Endothelial cell of umbilical vein (primary cell): ENCODE results near the gene CACNA1B. TPM values are rescaled to one million over a fixed set of nuclear protein-coding genes. Genes with fewer than 3 reads are reported as not detected.

Source experiments
- BruUV-seq: library from RNA; stranded (reverse); fragments of 400-500 nt; replicated peaks from 2 replicates; lab custom pipeline; 2021; lab: Mats Ljungman, UMichigan
- CTCF ChIA-PET: fragments of 300-600, 350-600 bp; sonication (Branson Sonifier 250); formaldehyde crosslinking; loops from one replicate; lab custom pipeline; 2021; ENCODE audit warnings: antibody characterized with exemption, inconsistent platforms; lab: Charles Lee
- POLR2A ChIA-PET: fragments of 300-600, 350-600 bp; sonication (Branson Sonifier 250); formaldehyde crosslinking; loops from one replicate; lab custom pipeline; 2021; ENCODE audit warnings: antibody characterized with exemption, inconsistent platforms; lab: Charles Lee
- DNase-seq: peaks from one replicate; pipeline ENCODE4 v3.0.0-alpha.2; 2011; ENCODE audit warnings: low read depth, low spot score
- FAIRE-seq: peaks from 2 replicates; lab custom pipeline; 2011; peaks lifted over from hg19 to GRCh38; lab: Jason Lieb, UNC
- H2AFZ ChIP-seq: 2 replicates; pipeline ENCODE4 v1.6.0; 2012; ENCODE audit warnings: low read depth, low read length, control low read depth, inconsistent platforms
- H3K27ac ChIP-seq: 2 replicates; pipeline ENCODE4 v1.5.1; 2011; ENCODE audit warnings: low read depth, mild to moderate bottlenecking, control low read depth, low read length, moderate library complexity; ENCODE audit not compliant: insufficient read depth
- H3K27me3 ChIP-seq, 2 experiments: 2 replicates each; pipeline versions ENCODE4 v1.6.0 to v1.6.1; 2011; ENCODE audit warnings: low read length in 2 of 2, mixed read lengths in 1 of 2; ENCODE audit not compliant: control insufficient read depth in 2 of 2, insufficient read depth in 2 of 2
- H3K36me3 ChIP-seq, 2 experiments: 2 replicates in 1 of 2; 3 replicates in 1 of 2; pipeline ENCODE4 v1.5.1; 2011; ENCODE audit warnings: low read length in 2 of 2, mild to moderate bottlenecking in 1 of 2, moderate library complexity in 1 of 2; ENCODE audit not compliant: control insufficient read depth in 2 of 2, insufficient read depth in 2 of 2; ENCODE audit errors: extremely low read depth in 1 of 2
- H3K4me1 ChIP-seq: 3 replicates; pipeline ENCODE4 v1.5.1; 2011; ENCODE audit warnings: mild to moderate bottlenecking, low read length; ENCODE audit not compliant: control insufficient read depth, insufficient read depth; ENCODE audit errors: extremely low read depth
- H3K4me2 ChIP-seq: 2 replicates; pipeline ENCODE4 v1.6.1; 2011; ENCODE audit warnings: low read length, control low read depth, mixed read lengths; ENCODE audit not compliant: insufficient read depth
- H3K4me3 ChIP-seq, 3 experiments: fragments of 200-600 bp in 1 of 3; sonication (generic), shearing (Covaris generic) in 1 of 3; replicated peaks in 1 of 3; 2 replicates each; pipeline ENCODE4 v1.5.1; 2011 to 2016; ENCODE audit warnings: control low read depth in 3 of 3, low read length in 3 of 3, mild to moderate bottlenecking in 2 of 3, inconsistent platforms in 1 of 3, low read depth in 1 of 3, moderate library complexity in 1 of 3; ENCODE audit not compliant: insufficient read depth in 1 of 3
- H3K79me2 ChIP-seq: 2 replicates; pipeline ENCODE4 v1.6.0; 2012; ENCODE audit warnings: low read length, inconsistent platforms; ENCODE audit not compliant: control insufficient read depth, insufficient read depth
- H3K9ac ChIP-seq: replicated peaks from 2 replicates; pipeline ENCODE3; 2011; ENCODE audit warnings: low read length, control low read depth; ENCODE audit not compliant: insufficient read depth; ENCODE audit errors: extremely low read depth
- H3K9me1 ChIP-seq: replicated peaks from 3 replicates; pipeline ENCODE4 v1.6.0; 2011; ENCODE audit warnings: mild to moderate bottlenecking, low read length; ENCODE audit not compliant: control insufficient read depth, insufficient read depth; ENCODE audit errors: extremely low read depth
- H3K9me3 ChIP-seq: replicated peaks from 2 replicates; pipeline ENCODE4 v1.5.1; 2012; ENCODE audit warnings: low read length, inconsistent platforms; ENCODE audit not compliant: control insufficient read depth, insufficient read depth
- H4K20me1 ChIP-seq: replicated peaks from 2 replicates; pipeline ENCODE3; 2011; ENCODE audit warnings: mild to moderate bottlenecking, low read length; ENCODE audit not compliant: control insufficient read depth, insufficient read depth; ENCODE audit errors: extremely low read depth
- CTCF ChIP-seq, 2 donors: IDR thresholded peaks; 1 replicate in 1 of 2; 2 replicates in 1 of 2; pipeline ENCODE4 v1.5.1; 2011; ENCODE audit warnings: low read length in 2 of 2, mild to moderate bottlenecking in 2 of 2, moderate library complexity in 2 of 2, control low read depth in 1 of 2, inconsistent platforms in 1 of 2, low read depth in 1 of 2; ENCODE audit not compliant: insufficient read depth in 1 of 2; ENCODE audit errors: extremely low read depth in 1 of 2
- EZH2 ChIP-seq: IDR thresholded peaks from 2 replicates; pipeline ENCODE4 v1.6.1; 2012; ENCODE audit warnings: borderline replicate concordance, low read depth, mild to moderate bottlenecking, moderate library complexity, low read length, inconsistent platforms; ENCODE audit not compliant: severe bottlenecking
- FOS ChIP-seq: IDR thresholded peaks from 2 replicates; pipeline ENCODE4 v1.6.1; 2011; ENCODE audit warnings: mild to moderate bottlenecking, low read length, moderate library complexity, borderline replicate concordance; ENCODE audit not compliant: insufficient read depth
- GATA2 ChIP-seq: IDR thresholded peaks from 2 replicates; pipeline ENCODE4 v1.7.0; 2011; ENCODE audit warnings: low read depth, mild to moderate bottlenecking, moderate library complexity, mixed read lengths, low read length; ENCODE audit not compliant: insufficient read length, insufficient read depth
- JUN ChIP-seq: IDR thresholded peaks from 2 replicates; pipeline ENCODE4 v1.6.1; 2011; ENCODE audit warnings: borderline replicate concordance, low read depth; ENCODE audit not compliant: insufficient read length, insufficient read depth
- MAX ChIP-seq: IDR thresholded peaks from 2 replicates; pipeline ENCODE4 v1.6.1; 2011; ENCODE audit not compliant: insufficient read depth, insufficient read length
- MYC ChIP-seq: IDR thresholded peaks from one replicate; pipeline ENCODE4 v1.6.1; 2011; ENCODE audit warnings: mild to moderate bottlenecking, low read depth, low read length
- POLR2A ChIP-seq: IDR thresholded peaks from 2 replicates; pipeline ENCODE4 v1.6.1; 2012; ENCODE audit warnings: low read depth, mild to moderate bottlenecking, control low read depth, low read length
- POLR2AphosphoS5 ChIP-seq: IDR thresholded peaks from 2 replicates; pipeline ENCODE4 v1.6.1; 2012; ENCODE audit warnings: low read depth, mild to moderate bottlenecking, control low read depth, low read length, moderate library complexity; ENCODE audit not compliant: insufficient read depth
- dilution Hi-C: fragments of 300-500 bp; cut with MboI; formaldehyde crosslinking; loops from one replicate; pipeline ENCODE4 v1.15.0; 2019; ENCODE audit warnings: low sequenced_read_pairs; ENCODE audit not compliant: extremely low pct_ligation_motif_present
- intact Hi-C: fragments of 100-400 bp; cut with micrococcal nuclease; formaldehyde crosslinking; loops from one replicate; pipeline ENCODE4 v1.10.0; 2022
- polyA plus RNA-seq, 4 experiments: library from polyadenylated mRNA; depleted of rRNA in 3 of 4; stranded (reverse) in 3 of 4; unstranded in 1 of 4; fragments of >200 nt; gene quantifications; 2 replicates each; pipeline versions ENCODE4 v1.2.1 to v1.2.3, GENCODE V29; 2011 to 2012; ENCODE audit warnings: missing spikeins in 1 of 4
- total RNA-seq: library from RNA; stranded (reverse); gene quantifications from 2 replicates; pipeline ENCODE4 v1.2.3, GENCODE V29; 2021

The CACNA1B gene
- total and polyA plus RNA-seq, 2 donors (not counting 3 experiments of a cell fraction or from before 2014, with no cell fraction given), result 0.11 to 0.41 TPM

DNA sequence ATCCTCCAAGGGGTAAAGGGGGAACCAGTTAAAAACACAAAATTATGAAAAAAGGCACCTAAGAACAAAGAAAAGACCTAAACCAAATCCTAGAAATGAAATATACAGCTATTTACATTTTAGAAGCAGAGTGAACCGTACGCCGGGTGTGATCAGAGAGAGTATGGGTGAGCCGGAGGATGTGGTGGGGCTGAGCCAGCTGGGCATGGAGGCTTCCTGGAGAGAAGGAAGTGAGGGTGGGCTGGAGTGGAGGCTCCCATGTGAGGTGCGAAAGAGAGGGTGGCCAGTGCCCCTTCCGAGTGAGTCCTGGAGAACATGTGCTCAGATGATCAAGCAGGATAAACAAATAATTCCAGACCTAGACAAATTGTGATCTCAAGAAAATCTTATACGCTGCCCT lies 111.6 kb downstream of the CACNA1B start:
- ChIA-PET POLR2A (no interaction called here), CTCF (no interaction called here)
- Histone ChIP-seq H3K36me3 (no peaks in the 10 kb centered on the region), H3K9me3 (no peaks in the 10 kb centered on the region), H3K4me2 (no peak overlapping the region), H4K20me1 (no peaks in the 10 kb centered on the region), H3K9me1 (no peaks in the 10 kb centered on the region), H3K4me1 (no peaks in the 10 kb centered on the region), H3K27me3 (no peaks in the 10 kb centered on the region), H2AFZ (no peak overlapping the region), H3K9ac (no peak overlapping the region), H3K79me2 (no peaks in the 10 kb centered on the region), H3K4me3 (no peak overlapping the region), H3K27ac (no peak overlapping the region)
- intact Hi-C loops (no loop called here), dilution Hi-C loops (no loop called here)
- FAIRE-seq, result no peak
- no peak for TF ChIP-seq GATA2
- no peak for TF ChIP-seq MYC
- no peak for TF ChIP-seq POLR2AphosphoS5
- TF ChIP-seq CTCF (IDR thresholded peaks at IDR 0.05; ENCODE audit: extremely low read depth in 1 of 2, insufficient read depth in 1 of 2, low read depth in 1 of 2, low read length in 2 of 2), result no peak
- no peak for TF ChIP-seq JUN
- no peak for TF ChIP-seq FOS
- TF ChIP-seq POLR2A, result no peak
- TF ChIP-seq MAX, result no peak
- TF ChIP-seq EZH2, result no peak
- no TSS peak for BruUV-seq
- no peak for DNase-seq
